CD1c-positive myeloid dendritic cell (primary cell): ENCODE measurements around the gene PBX1.

ENCODE experiments used
- DNase-seq: peaks from one replicate; pipeline ENCODE4 v3.0.0-alpha.2; 2016; ENCODE audit errors: extremely low spot score

PBX1 gene

GRCh38 chr1:164617377-164618201 is 58.6 kb downstream of the PBX1 start:
- DNase-seq: no peak

- DNase-seq: no peak
Observed at GRCh38 chr1:164618202-164618564, 59.2 kb downstream of the PBX1 start.

- no peak for DNase-seq
Observed at GRCh38 chr1:164619006-164619784, 60.2 kb downstream of the PBX1 start.

GRCh38 chr1:164622068-164622845 is 63.3 kb downstream of the PBX1 start:
- no peak for DNase-seq

GRCh38 chr1:164623805-164624204 is 64.8 kb downstream of the PBX1 start:
- no peak for DNase-seq

- no peak for DNase-seq
Observed at GRCh38 chr1:164624400-164624799, 65.4 kb downstream of the PBX1 start.

- no peak for DNase-seq
Observed at GRCh38 chr1:164625004-164625617, 66.1 kb downstream of the PBX1 start.

- no peak for DNase-seq
Observed at GRCh38 chr1:164628772-164629171, 69.8 kb downstream of the PBX1 start.

GRCh38 chr1:164629971-164630370 is 71.0 kb downstream of the PBX1 start:
- no peak for DNase-seq

GRCh38 chr1:164630626-164631396 is 71.8 kb downstream of the PBX1 start:
- DNase-seq: no peak

- no peak for DNase-seq
Observed at GRCh38 chr1:164631751-164632150, 72.8 kb downstream of the PBX1 start.

GRCh38 chr1:164633997-164634396 is 75.0 kb downstream of the PBX1 start:
- no peak for DNase-seq

- DNase-seq: no peak
Observed at GRCh38 chr1:164635059-164635802, 76.2 kb downstream of the PBX1 start.

- no peak for DNase-seq
Observed at GRCh38 chr1:164635803-164636731, 77.1 kb downstream of the PBX1 start.

GRCh38 chr1:164636757-164637156 is 77.8 kb downstream of the PBX1 start:
- DNase-seq: no peak

- DNase-seq: no peak
Observed at GRCh38 chr1:164637461-164638375, 78.7 kb downstream of the PBX1 start.

GRCh38 chr1:164638492-164639202 is 79.7 kb downstream of the PBX1 start:
- DNase-seq: no peak
